Testis (tissue), 3 donors: ENCODE measurements around the gene PKDREJ. TPM values are rescaled to one million over a fixed set of nuclear protein-coding genes. Genes with fewer than 3 reads are reported as not detected.
A peak's percentile ranks its signal among the peaks of the same experiment; 100 is the strongest.

Experiments
- DNase-seq: peaks from one replicate; pipeline ENCODE4 v3.0.0-alpha.2; 2019
- H3K27ac ChIP-seq, 2 donors: fragments of 200-600 bp; sonication (generic); one replicate each; pipeline ENCODE4 v1.5.1; 2019
- H3K27me3 ChIP-seq: fragments of 200-600 bp; sonication (generic); one replicate; pipeline ENCODE4 v1.5.1; 2019
- H3K36me3 ChIP-seq: fragments of 200-600 bp; sonication (generic); one replicate; pipeline ENCODE4 v1.5.1; 2017; ENCODE audit warnings: low read depth; ENCODE audit errors: missing control alignments
- H3K4me1 ChIP-seq: fragments of 200-600 bp; sonication (generic); one replicate; pipeline ENCODE4 v1.5.1; 2019
- H3K4me3 ChIP-seq, 2 donors: fragments of 200-600 bp; sonication (generic); one replicate each; pipeline ENCODE4 v1.5.1; 2017 to 2019
- H3K9me3 ChIP-seq: fragments of 200-600 bp; sonication (generic); one replicate; pipeline ENCODE4 v1.5.1; 2017
- CTCF ChIP-seq, 3 experiments: fragments of 450-650 bp in 2 of 3; fragments of 200-600 bp in 1 of 3; sonication (generic) in 1 of 3; IDR thresholded peaks; one replicate each; pipeline ENCODE4 v1.5.1; 2016 to 2019; ENCODE audit warnings: antibody characterized with exemption in 3 of 3, mild to moderate bottlenecking in 2 of 3, moderate library complexity in 1 of 3
- POLR2A ChIP-seq: fragments of 450-650 bp; IDR thresholded peaks from one replicate; pipeline ENCODE4 v1.6.1; 2017; ENCODE audit warnings: antibody characterized with exemption, mild to moderate bottlenecking, moderate library complexity
- WGBS, 2 donors: methylation state at CpG; one replicate each; pipeline ENCODE4 v1.1.5; 2018; 5-methylcytosine and 5-hydroxymethylcytosine counted together
- intact Hi-C: fragments of 100-400 bp; cut with DNase I; formaldehyde crosslinking; loops from one replicate; pipeline ENCODE4 v1.15.1; 2023; ENCODE audit warnings: low total_unique reads
- polyA plus RNA-seq: library from polyadenylated mRNA; stranded (reverse); fragments of 350-450 nt; fragmentation: Illumina TruSeq; extraction: RNeasy Lipid Tissue Mini Kit (QIAGEN cat#74804); gene quantifications from one replicate; pipeline ENCODE4 v1.2.3, GENCODE V29; 2014; ENCODE audit warnings: low read depth, low replicate concordance; ENCODE audit not compliant: insufficient read depth
- total RNA-seq, 2 donors: library from RNA; depleted of rRNA; stranded (reverse); fragments of >200 nt; gene quantifications; one replicate each; pipeline ENCODE4 v1.2.3, GENCODE V29; 2016

PKDREJ gene
- total and polyA plus RNA-seq, 3 donors from 2014 or later, result 3.4 to 10.4 (median 5.0) TPM

GRCh38 chr22:46293577-46294260, 30.6 kb upstream of the PKDREJ start:
- DNase-seq, result peak; percentile 58

GRCh38 chr22:46292732-46293131, 29.6 kb upstream of the PKDREJ start:
- Histone ChIP-seq H3K4me1 (peaks cover 13% of the 10 kb centered on the region), H3K4me3 (no peak overlapping the region), H3K27me3 (no peaks in the 10 kb centered on the region), H3K36me3 (no peaks in the 10 kb centered on the region), H3K9me3 (no peaks in the 10 kb centered on the region), H3K27ac (no peak overlapping the region)
- intact Hi-C loops, result no loop called here
- WGBS, 2 donors, result 87 to 91% methylated on average over 14 of the region's 14 CpGs
- no peak for DNase-seq
- TF ChIP-seq CTCF (IDR thresholded peaks at IDR 0.05), result no peak

More at GRCh38 chr22:46293577-46294260, 30.6 kb upstream of the PKDREJ start:
- intact Hi-C loops, result no loop called here
- Histone ChIP-seq H3K9me3 (no peaks in the 10 kb centered on the region), H3K4me3 (no peak overlapping the region), H3K27ac (no peak overlapping the region), H3K27me3 (no peaks in the 10 kb centered on the region), H3K4me1 (peaks cover 13% of the 10 kb centered on the region), H3K36me3 (no peaks in the 10 kb centered on the region)
- 76 to 81% methylated on average over 8 to 11 of the region's 11 CpGs for WGBS, 2 donors
- TF ChIP-seq CTCF (IDR thresholded peaks at IDR 0.05), result no peak
- TF ChIP-seq POLR2A, result no peak

DNA sequence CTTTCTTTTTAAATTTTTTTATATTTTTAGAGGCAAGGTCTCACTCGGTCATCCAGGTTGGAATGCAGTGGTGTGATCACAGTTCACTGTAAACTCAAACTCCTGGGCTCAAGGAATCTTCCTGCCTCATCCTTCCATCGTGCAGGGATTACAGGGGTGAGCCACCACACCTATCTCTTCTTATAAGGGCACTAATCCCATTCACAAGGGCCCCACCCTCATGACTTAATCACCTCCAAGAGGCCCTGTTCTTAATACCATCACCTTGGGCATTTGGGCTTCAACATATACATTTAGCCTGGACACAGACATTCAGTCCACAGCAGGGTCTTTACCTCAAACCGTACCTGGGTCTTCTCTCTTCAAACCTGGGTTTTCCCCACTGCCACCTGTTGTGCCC, 29.0 kb upstream of the PKDREJ start:
- H3K4me3 ChIP-seq, result no peak overlapping the region
- TF ChIP-seq CTCF (IDR thresholded peaks at IDR 0.05) (no peak), POLR2A (no peak)
- intact Hi-C loops, result no loop called here
- no peak for DNase-seq
- no peak overlapping the region for H3K27ac ChIP-seq
- H3K36me3 ChIP-seq, result no peaks in the 10 kb centered on the region
- peaks cover 11% of the 10 kb centered on the region for H3K4me1 ChIP-seq
- no peaks in the 10 kb centered on the region for H3K27me3 ChIP-seq
- WGBS, 2 donors, result 74 to 89% methylated on average over 3 of the region's 3 CpGs
- no peaks in the 10 kb centered on the region for H3K9me3 ChIP-seq

- no peak for DNase-seq
- Histone ChIP-seq H3K27me3 (no peaks in the 10 kb centered on the region), H3K4me3 (no peak overlapping the region), H3K27ac (no peak overlapping the region), H3K9me3 (no peaks in the 10 kb centered on the region), H3K36me3 (no peaks in the 10 kb centered on the region), H3K4me1 (peaks cover 5% of the 10 kb centered on the region)
- intact Hi-C loops, result no loop called here
- no peak for TF ChIP-seq POLR2A
- no peak for TF ChIP-seq CTCF (IDR thresholded peaks at IDR 0.05)
- 90 to 99% methylated on average over 13 to 23 of the region's 23 CpGs for WGBS, 2 donors
Measured at GRCh38 chr22:46290843-46291785, 28.0 kb upstream of the PKDREJ start.
